Measurements from ENCODE around the gene ATP5F1D. TPM values are rescaled to one million over a fixed set of nuclear protein-coding genes. Genes with fewer than 3 reads are reported as not detected.
"Not testable (repeated sequence)": the region's sequence is repeated elsewhere in the genome, so short reads cannot be mapped to it uniquely, and the experiment has no call there.

ATP5F1D gene
- total and polyA plus RNA-seq, 2 of the 13 experiments (the other 11 are each of a cell fraction or from before 2014, with no cell fraction given) = 39.4 to 78.7 TPM

DNA sequence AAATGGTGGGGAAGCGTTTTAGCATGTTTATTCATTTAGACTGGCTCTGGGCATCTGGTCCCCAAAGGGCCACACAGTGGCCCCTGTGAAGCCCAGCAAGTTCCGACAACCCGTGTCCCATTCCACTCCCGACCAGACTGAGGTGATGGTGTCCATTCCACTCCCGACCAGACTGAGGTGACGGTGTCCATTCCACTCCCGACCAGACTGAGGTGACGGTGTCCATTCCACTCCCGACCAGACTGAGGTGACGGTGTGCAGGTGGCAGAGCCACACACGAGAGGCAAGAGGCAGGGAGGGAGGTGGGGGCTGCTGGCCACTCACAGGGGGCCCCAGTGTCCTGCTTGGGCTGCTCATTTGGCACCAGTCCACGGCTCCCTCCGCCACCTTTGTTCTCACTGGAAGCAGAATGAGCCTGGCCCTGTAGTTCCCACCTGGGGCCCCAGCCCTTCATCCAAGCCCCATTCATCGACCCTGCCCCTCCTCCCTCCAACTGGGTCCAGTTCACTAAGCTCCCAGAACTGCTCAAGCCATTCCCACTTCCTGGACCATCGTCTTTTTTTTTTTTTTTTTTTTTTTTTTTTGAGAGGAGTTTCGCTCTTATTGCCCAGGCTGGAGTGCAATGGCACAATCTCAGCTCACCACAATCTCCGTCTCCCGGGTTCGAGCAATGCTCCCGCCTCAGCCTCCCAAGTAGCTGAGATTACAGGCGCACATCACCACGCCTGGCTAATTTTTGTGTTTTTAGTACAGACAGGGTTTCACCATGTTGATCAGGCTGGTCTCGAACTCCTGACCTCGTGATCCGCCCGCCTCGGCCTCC lies 4.9 kb downstream of the ATP5F1D start (continued):
- TF ChIP-seq, protein P1, sequence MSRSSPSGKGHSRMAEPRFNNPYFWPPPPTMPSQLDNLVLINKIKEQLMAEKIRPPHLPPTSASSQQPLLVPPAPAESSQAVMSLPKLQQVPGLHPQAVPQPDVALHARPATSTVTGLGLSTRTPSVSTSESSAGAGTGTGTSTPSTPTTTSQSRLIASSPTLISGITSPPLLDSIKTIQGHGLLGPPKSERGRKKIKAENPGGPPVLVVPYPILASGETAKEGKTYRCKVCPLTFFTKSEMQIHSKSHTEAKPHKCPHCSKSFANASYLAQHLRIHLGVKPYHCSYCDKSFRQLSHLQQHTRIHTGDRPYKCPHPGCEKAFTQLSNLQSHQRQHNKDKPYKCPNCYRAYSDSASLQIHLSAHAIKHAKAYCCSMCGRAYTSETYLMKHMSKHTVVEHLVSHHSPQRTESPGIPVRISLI (CRISPR knock-in tag; IDR thresholded peaks at IDR 0.05; ENCODE audit: borderline replicate concordance) = peak; percentile 93
- TF ChIP-seq ZNF563 (CRISPR knock-in tag; IDR thresholded peaks at IDR 0.05) = 0 out of 2 replicates have a peak, but pooled peaks have one; percentile 22
- TF ChIP-seq, protein P2, sequence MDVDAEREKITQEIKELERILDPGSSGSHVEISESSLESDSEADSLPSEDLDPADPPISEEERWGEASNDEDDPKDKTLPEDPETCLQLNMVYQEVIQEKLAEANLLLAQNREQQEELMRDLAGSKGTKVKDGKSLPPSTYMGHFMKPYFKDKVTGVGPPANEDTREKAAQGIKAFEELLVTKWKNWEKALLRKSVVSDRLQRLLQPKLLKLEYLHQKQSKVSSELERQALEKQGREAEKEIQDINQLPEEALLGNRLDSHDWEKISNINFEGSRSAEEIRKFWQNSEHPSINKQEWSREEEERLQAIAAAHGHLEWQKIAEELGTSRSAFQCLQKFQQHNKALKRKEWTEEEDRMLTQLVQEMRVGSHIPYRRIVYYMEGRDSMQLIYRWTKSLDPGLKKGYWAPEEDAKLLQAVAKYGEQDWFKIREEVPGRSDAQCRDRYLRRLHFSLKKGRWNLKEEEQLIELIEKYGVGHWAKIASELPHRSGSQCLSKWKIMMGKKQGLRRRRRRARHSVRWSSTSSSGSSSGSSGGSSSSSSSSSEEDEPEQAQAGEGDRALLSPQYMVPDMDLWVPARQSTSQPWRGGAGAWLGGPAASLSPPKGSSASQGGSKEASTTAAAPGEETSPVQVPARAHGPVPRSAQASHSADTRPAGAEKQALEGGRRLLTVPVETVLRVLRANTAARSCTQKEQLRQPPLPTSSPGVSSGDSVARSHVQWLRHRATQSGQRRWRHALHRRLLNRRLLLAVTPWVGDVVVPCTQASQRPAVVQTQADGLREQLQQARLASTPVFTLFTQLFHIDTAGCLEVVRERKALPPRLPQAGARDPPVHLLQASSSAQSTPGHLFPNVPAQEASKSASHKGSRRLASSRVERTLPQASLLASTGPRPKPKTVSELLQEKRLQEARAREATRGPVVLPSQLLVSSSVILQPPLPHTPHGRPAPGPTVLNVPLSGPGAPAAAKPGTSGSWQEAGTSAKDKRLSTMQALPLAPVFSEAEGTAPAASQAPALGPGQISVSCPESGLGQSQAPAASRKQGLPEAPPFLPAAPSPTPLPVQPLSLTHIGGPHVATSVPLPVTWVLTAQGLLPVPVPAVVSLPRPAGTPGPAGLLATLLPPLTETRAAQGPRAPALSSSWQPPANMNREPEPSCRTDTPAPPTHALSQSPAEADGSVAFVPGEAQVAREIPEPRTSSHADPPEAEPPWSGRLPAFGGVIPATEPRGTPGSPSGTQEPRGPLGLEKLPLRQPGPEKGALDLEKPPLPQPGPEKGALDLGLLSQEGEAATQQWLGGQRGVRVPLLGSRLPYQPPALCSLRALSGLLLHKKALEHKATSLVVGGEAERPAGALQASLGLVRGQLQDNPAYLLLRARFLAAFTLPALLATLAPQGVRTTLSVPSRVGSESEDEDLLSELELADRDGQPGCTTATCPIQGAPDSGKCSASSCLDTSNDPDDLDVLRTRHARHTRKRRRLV (CRISPR knock-in tag; IDR thresholded peaks at IDR 0.05) = 0 out of 2 replicates have a peak, but pooled peaks have one; percentile 13
- peak; percentile 31; the same call in 1 of the 2 replicates for TF ChIP-seq DPF2 (CRISPR knock-in tag; IDR thresholded peaks at IDR 0.05; ENCODE audit: borderline replicate concordance, low read depth)
- peak; percentile 16; the same call in 1 of the 2 replicates for TF ChIP-seq TCF7 (IDR thresholded peaks at IDR 0.05; ENCODE audit: low read depth)
- TF ChIP-seq KDM1A (CRISPR knock-in tag; IDR thresholded peaks at IDR 0.05) = peak; percentile 37; the same call in 1 of the 2 replicates
- TF ChIP-seq POLR2G (IDR thresholded peaks at IDR 0.05; ENCODE audit: low read depth, low read length) = peak; percentile 54
- TF ChIP-seq, protein P3, sequence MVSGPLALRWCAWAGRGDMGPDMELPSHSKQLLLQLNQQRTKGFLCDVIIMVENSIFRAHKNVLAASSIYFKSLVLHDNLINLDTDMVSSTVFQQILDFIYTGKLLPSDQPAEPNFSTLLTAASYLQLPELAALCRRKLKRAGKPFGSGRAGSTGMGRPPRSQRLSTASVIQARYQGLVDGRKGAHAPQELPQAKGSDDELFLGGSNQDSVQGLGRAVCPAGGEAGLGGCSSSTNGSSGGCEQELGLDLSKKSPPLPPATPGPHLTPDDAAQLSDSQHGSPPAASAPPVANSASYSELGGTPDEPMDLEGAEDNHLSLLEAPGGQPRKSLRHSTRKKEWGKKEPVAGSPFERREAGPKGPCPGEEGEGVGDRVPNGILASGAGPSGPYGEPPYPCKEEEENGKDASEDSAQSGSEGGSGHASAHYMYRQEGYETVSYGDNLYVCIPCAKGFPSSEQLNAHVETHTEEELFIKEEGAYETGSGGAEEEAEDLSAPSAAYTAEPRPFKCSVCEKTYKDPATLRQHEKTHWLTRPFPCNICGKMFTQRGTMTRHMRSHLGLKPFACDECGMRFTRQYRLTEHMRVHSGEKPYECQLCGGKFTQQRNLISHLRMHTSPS (CRISPR knock-in tag; IDR thresholded peaks at IDR 0.05; ENCODE audit: low read depth) = peak; percentile 52; the same call in 1 of the 2 replicates
- TF ChIP-seq, protein P4, sequence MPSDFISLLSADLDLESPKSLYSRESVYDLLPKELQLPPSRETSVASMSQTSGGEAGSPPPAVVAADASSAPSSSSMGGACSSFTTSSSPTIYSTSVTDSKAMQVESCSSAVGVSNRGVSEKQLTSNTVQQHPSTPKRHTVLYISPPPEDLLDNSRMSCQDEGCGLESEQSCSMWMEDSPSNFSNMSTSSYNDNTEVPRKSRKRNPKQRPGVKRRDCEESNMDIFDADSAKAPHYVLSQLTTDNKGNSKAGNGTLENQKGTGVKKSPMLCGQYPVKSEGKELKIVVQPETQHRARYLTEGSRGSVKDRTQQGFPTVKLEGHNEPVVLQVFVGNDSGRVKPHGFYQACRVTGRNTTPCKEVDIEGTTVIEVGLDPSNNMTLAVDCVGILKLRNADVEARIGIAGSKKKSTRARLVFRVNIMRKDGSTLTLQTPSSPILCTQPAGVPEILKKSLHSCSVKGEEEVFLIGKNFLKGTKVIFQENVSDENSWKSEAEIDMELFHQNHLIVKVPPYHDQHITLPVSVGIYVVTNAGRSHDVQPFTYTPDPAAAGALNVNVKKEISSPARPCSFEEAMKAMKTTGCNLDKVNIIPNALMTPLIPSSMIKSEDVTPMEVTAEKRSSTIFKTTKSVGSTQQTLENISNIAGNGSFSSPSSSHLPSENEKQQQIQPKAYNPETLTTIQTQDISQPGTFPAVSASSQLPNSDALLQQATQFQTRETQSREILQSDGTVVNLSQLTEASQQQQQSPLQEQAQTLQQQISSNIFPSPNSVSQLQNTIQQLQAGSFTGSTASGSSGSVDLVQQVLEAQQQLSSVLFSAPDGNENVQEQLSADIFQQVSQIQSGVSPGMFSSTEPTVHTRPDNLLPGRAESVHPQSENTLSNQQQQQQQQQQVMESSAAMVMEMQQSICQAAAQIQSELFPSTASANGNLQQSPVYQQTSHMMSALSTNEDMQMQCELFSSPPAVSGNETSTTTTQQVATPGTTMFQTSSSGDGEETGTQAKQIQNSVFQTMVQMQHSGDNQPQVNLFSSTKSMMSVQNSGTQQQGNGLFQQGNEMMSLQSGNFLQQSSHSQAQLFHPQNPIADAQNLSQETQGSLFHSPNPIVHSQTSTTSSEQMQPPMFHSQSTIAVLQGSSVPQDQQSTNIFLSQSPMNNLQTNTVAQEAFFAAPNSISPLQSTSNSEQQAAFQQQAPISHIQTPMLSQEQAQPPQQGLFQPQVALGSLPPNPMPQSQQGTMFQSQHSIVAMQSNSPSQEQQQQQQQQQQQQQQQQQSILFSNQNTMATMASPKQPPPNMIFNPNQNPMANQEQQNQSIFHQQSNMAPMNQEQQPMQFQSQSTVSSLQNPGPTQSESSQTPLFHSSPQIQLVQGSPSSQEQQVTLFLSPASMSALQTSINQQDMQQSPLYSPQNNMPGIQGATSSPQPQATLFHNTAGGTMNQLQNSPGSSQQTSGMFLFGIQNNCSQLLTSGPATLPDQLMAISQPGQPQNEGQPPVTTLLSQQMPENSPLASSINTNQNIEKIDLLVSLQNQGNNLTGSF (CRISPR knock-in tag; IDR thresholded peaks at IDR 0.05) = 0 out of 2 replicates have a peak, but pooled peaks have one; percentile 53
- peak; percentile 39; the same call in 1 of the 2 replicates for TF ChIP-seq ZFP41 (CRISPR knock-in tag; IDR thresholded peaks at IDR 0.05; ENCODE audit: borderline replicate concordance)
- peak; percentile 68; the same call in 1 of the 2 replicates for TF ChIP-seq ZBTB7A (CRISPR knock-in tag; IDR thresholded peaks at IDR 0.05)
- not testable (repeated sequence) for TF ChIP-seq FOXP1 (IDR thresholded peaks at IDR 0.05)
- TF ChIP-seq FOXP1 (CRISPR knock-in tag; IDR thresholded peaks at IDR 0.05) = peak; percentile 36; the same call in 1 of the 2 replicates
- peak; percentile 59; the same call in 1 of the 2 replicates for TF ChIP-seq ETV5 (CRISPR knock-in tag; IDR thresholded peaks at IDR 0.05; ENCODE audit: borderline replicate concordance)
- TF ChIP-seq NFIC (IDR thresholded peaks at IDR 0.05; ENCODE audit: low read length) = peak; percentile 64; the same call in 1 of the 2 replicates

Data from HepG2 (cell line).